CD4-positive, alpha-beta memory T cell (primary cell): ENCODE results near the gene TEDC1. TPM values are rescaled to one million over a fixed set of nuclear protein-coding genes. Genes with fewer than 3 reads are reported as not detected.

ENCODE experiments used
- CTCF ChIA-PET: fragments of 350-600 bp; sonication (Branson Sonifier 250); formaldehyde crosslinking; loops from one replicate; lab custom pipeline; 2021; ENCODE audit warnings: inconsistent platforms; ENCODE audit not compliant: partially characterized antibody; lab: Charles Lee
- POLR2A ChIA-PET: fragments of 350-600 bp; sonication (Branson Sonifier 250); formaldehyde crosslinking; loops from one replicate; lab custom pipeline; 2021; ENCODE audit not compliant: partially characterized antibody; lab: Charles Lee
- DNase-seq, 5 donors: peaks; one replicate each; pipeline versions ENCODE4 v3.0.0 to v3.0.0-alpha.2; 2020 to 2022; ENCODE audit warnings: mixed read lengths in 1 of 5
- H3K27ac ChIP-seq: one replicate; pipeline ENCODE4 v1.7.0; 2013; ENCODE audit warnings: low read depth, low read length
- H3K27me3 ChIP-seq: 2 replicates; pipeline ENCODE4 v1.7.0; 2013; ENCODE audit warnings: mild to moderate bottlenecking, low read length, moderate library complexity; ENCODE audit not compliant: insufficient read depth
- H3K36me3 ChIP-seq: 2 replicates; pipeline ENCODE4 v1.7.0; 2013; ENCODE audit warnings: mild to moderate bottlenecking, low read length, moderate library complexity; ENCODE audit not compliant: insufficient read depth
- H3K4me1 ChIP-seq: 2 replicates; pipeline ENCODE4 v1.7.0; 2013; ENCODE audit warnings: mild to moderate bottlenecking, low read length, moderate library complexity; ENCODE audit not compliant: insufficient read depth
- H3K4me3 ChIP-seq, 2 donors: one replicate each; pipeline ENCODE4 v1.7.0; 2013; ENCODE audit warnings: low read length in 2 of 2, mild to moderate bottlenecking in 1 of 2
- H3K9me3 ChIP-seq, 2 donors: one replicate each; pipeline ENCODE4 v1.7.0; 2013; ENCODE audit warnings: low read length in 2 of 2, control low read depth in 1 of 2; ENCODE audit not compliant: control insufficient read depth in 1 of 2
- H3K27ac Mint-ChIP-seq, 7 donors: one replicate each; pipeline ENCODE4 v1.8.0; 2020 to 2021; ENCODE audit warnings: mixed read lengths in 7 of 7, mild to moderate bottlenecking in 6 of 7, inconsistent platforms in 3 of 7, moderate library complexity in 3 of 7
- H3K27me3 Mint-ChIP-seq, 2 donors: one replicate each; pipeline ENCODE4 v1.8.0; 2020 to 2021; ENCODE audit warnings: mixed read lengths in 2 of 2
- H3K36me3 Mint-ChIP-seq, 2 donors: one replicate each; pipeline ENCODE4 v1.8.0; 2020 to 2021; ENCODE audit warnings: mixed read lengths in 2 of 2, inconsistent platforms in 1 of 2, mild to moderate bottlenecking in 1 of 2
- H3K4me1 Mint-ChIP-seq, 4 donors: one replicate each; pipeline ENCODE4 v1.8.0; 2020 to 2021; ENCODE audit warnings: mixed read lengths in 4 of 4, mild to moderate bottlenecking in 1 of 4
- H3K4me3 Mint-ChIP-seq, 8 donors: one replicate each; pipeline ENCODE4 v1.8.0; 2020 to 2021; ENCODE audit warnings: mixed read lengths in 8 of 8, mild to moderate bottlenecking in 7 of 8, moderate library complexity in 6 of 8, inconsistent platforms in 3 of 8
- H3K9me3 Mint-ChIP-seq, 8 donors: one replicate each; pipeline ENCODE4 v1.8.0; 2020 to 2021; ENCODE audit warnings: mixed read lengths in 8 of 8, mild to moderate bottlenecking in 5 of 8, inconsistent platforms in 3 of 8, moderate library complexity in 1 of 8
- intact Hi-C: fragments of 100-400 bp; cut with micrococcal nuclease; formaldehyde crosslinking; loops from one replicate; pipeline ENCODE4 v1.15.1; 2023
- polyA plus RNA-seq, 2 donors: library from polyadenylated mRNA; unstranded; fragments of 300-500 nt; fragmentation: Illumina TruSeq; gene quantifications; one replicate each; pipeline ENCODE4 v1.2.3, GENCODE V29; 2021
- total RNA-seq, 2 experiments: library from RNA; stranded (reverse); gene quantifications; one replicate each; pipeline ENCODE4 v1.2.3, GENCODE V29; 2021

The TEDC1 gene
- total and polyA plus RNA-seq, 4 experiments from 2014 or later: 10.2 to 30.2 (median 17.9) TPM

- Histone ChIP-seq H3K4me3 (peak overlapping the region in 1 of 2 donors; percentile 23), H3K9me3 (no peaks in the 10 kb centered on the region), H3K27me3 (no peaks in the 10 kb centered on the region), H3K4me1 (peaks cover 74% of the 10 kb centered on the region), H3K27ac (peak overlapping the region; percentile 97), H3K36me3 (no peaks in the 10 kb centered on the region)
- Mint-ChIP-seq H3K36me3 (peaks cover 0 to 11% of the 10 kb centered on the region in 2 donors), H3K4me3 (peak overlapping the region in 7 of 8 donors; percentile 76 to 91 (median 86)), H3K27ac (peak overlapping the region; percentile 96 to 100 (median 100)), H3K27me3 (no peaks in the 10 kb centered on the region), H3K4me1 (peaks cover 28 to 72% (median 48%) of the 10 kb centered on the region in 4 donors), H3K9me3 (peaks cover 0 to 7% (median 0%) of the 10 kb centered on the region in 8 donors)
- CTCF ChIA-PET: interaction anchor here (1.0 to 3.0 kb wide), 5 partner anchors 7 to 112 kb away, joined by 3 to 122 read pairs (median 4); no protein-coding TSS in a partner anchor
- POLR2A ChIA-PET: interaction anchor here (1.0 to 8.3 kb wide), 10 partner anchors 8 to 415 kb away, joined by 4 to 346 read pairs (median 6); partner anchors contain the start of genes BRF1, TEDC1 and TEX22
- intact Hi-C loops: no loop called here
- DNase-seq: no peak
These were observed 8.4 kb upstream of the TEDC1 start for GRCh38 chr14:105482486-105483110.

GRCh38 chr14:105483300-105484068 lies 7.6 kb upstream of the TEDC1 start:
- peak in 1 of 5 donors; percentile 42 for DNase-seq
- H3K27ac ChIP-seq: peak overlapping the region; percentile 97
- no peaks in the 10 kb centered on the region for H3K9me3 ChIP-seq
- CTCF ChIA-PET: interaction anchor here (1.8 kb wide), 1 partner anchor 35 kb away, joined by 4 read pairs; no protein-coding TSS in a partner anchor
- Mint-ChIP-seq H3K9me3 (peaks cover 0 to 7% (median 0%) of the 10 kb centered on the region in 8 donors), H3K27me3 (no peaks in the 10 kb centered on the region), H3K36me3 (peaks cover 0 to 14% of the 10 kb centered on the region in 2 donors), H3K4me1 (peaks cover 28 to 79% (median 49%) of the 10 kb centered on the region in 4 donors), H3K4me3 (peak overlapping the region in 2 of 8 donors; percentile 35 to 36), H3K27ac (peak overlapping the region; percentile 96 to 100 (median 100))
- POLR2A ChIA-PET: interaction anchor here (1.3 to 3.0 kb wide), 3 partner anchors 10 to 112 kb away, joined by 5 to 21 read pairs (median 6); no protein-coding TSS in a partner anchor
- peaks cover 76% of the 10 kb centered on the region for H3K4me1 ChIP-seq
- H3K4me3 ChIP-seq: no peak overlapping the region
- intact Hi-C loops: no loop called here
- H3K27me3 ChIP-seq: no peaks in the 10 kb centered on the region
- no peaks in the 10 kb centered on the region for H3K36me3 ChIP-seq

GRCh38 chr14:105484069-105484996 lies 6.7 kb upstream of the TEDC1 start:
- no peaks in the 10 kb centered on the region for H3K27me3 Mint-ChIP-seq
- peak overlapping the region; percentile 96 to 100 (median 99) for H3K27ac Mint-ChIP-seq
- H3K27ac ChIP-seq: peak overlapping the region; percentile 97
- DNase-seq: peak; percentile 71 to 88 (median 79)
- no peaks in the 10 kb centered on the region for H3K36me3 ChIP-seq
- no peaks in the 10 kb centered on the region for H3K27me3 ChIP-seq
- ChIA-PET CTCF (no interaction called here), POLR2A (interaction anchor here (0.9 kb wide), 1 partner anchor 464 kb away, joined by 3 read pairs; the partner anchor contains the start of gene CDCA4)
- peaks cover 0 to 14% of the 10 kb centered on the region in 2 donors for H3K36me3 Mint-ChIP-seq
- H3K9me3 ChIP-seq: no peaks in the 10 kb centered on the region
- peaks cover 0 to 7% (median 0%) of the 10 kb centered on the region in 8 donors for H3K9me3 Mint-ChIP-seq
- peak overlapping the region; percentile 52 to 85 (median 74) for H3K4me3 Mint-ChIP-seq
- intact Hi-C loops: no loop called here
- no peak overlapping the region for H3K4me3 ChIP-seq
- peaks cover 28 to 85% (median 55%) of the 10 kb centered on the region in 4 donors for H3K4me1 Mint-ChIP-seq
- peaks cover 84% of the 10 kb centered on the region for H3K4me1 ChIP-seq

GRCh38 chr14:105484997-105485393 lies 6.1 kb upstream of the TEDC1 start:
- Histone ChIP-seq H3K9me3 (no peaks in the 10 kb centered on the region), H3K36me3 (no peaks in the 10 kb centered on the region), H3K27me3 (no peaks in the 10 kb centered on the region), H3K27ac (peak overlapping the region; percentile 97), H3K4me3 (no peak overlapping the region), H3K4me1 (peaks cover 80% of the 10 kb centered on the region)
- peaks cover 26 to 85% (median 53%) of the 10 kb centered on the region in 4 donors for H3K4me1 Mint-ChIP-seq
- no peaks in the 10 kb centered on the region for H3K27me3 Mint-ChIP-seq
- POLR2A ChIA-PET: interaction anchor here (0.9 to 2.3 kb wide), 3 partner anchors 8 to 464 kb away, joined by 3 to 8 read pairs (median 6); partner anchors contain the start of gene CDCA4
- H3K4me3 Mint-ChIP-seq: peak overlapping the region in 5 of 8 donors; percentile 64 to 85 (median 78)
- H3K36me3 Mint-ChIP-seq: peaks cover 4 to 17% of the 10 kb centered on the region in 2 donors
- peak overlapping the region; percentile 96 to 100 (median 99) for H3K27ac Mint-ChIP-seq
- intact Hi-C loops: no loop called here
- peaks cover 0 to 3% (median 0%) of the 10 kb centered on the region in 8 donors for H3K9me3 Mint-ChIP-seq
- CTCF ChIA-PET: no interaction called here
- DNase-seq: peak in 1 of 5 donors; percentile 54

- H3K4me3 Mint-ChIP-seq: peak overlapping the region; percentile 50 to 94 (median 78)
- H3K27me3 Mint-ChIP-seq: no peaks in the 10 kb centered on the region
- H3K9me3 ChIP-seq: no peaks in the 10 kb centered on the region
- H3K27ac ChIP-seq: peak overlapping the region; percentile 97
- no peaks in the 10 kb centered on the region for H3K27me3 ChIP-seq
- no peaks in the 10 kb centered on the region for H3K36me3 ChIP-seq
- H3K4me1 Mint-ChIP-seq: peaks cover 25 to 80% (median 47%) of the 10 kb centered on the region in 4 donors
- peaks cover 0 to under 1% (median 0%) of the 10 kb centered on the region in 8 donors for H3K9me3 Mint-ChIP-seq
- H3K36me3 Mint-ChIP-seq: peaks cover 4 to 17% of the 10 kb centered on the region in 2 donors
- peak overlapping the region; percentile 96 to 100 (median 99) for H3K27ac Mint-ChIP-seq
- ChIA-PET CTCF (interaction anchor here (1.1 to 1.4 kb wide), 2 partner anchors 8 to 38 kb away, joined by 4 read pairs; no protein-coding TSS in a partner anchor), POLR2A (interaction anchor here (0.9 to 2.3 kb wide), 8 partner anchors 9 to 465 kb away, joined by 3 to 8 read pairs (median 4); partner anchors contain the start of genes BRF1, CDCA4 and PACS2)
- peaks cover 72% of the 10 kb centered on the region for H3K4me1 ChIP-seq
- peak overlapping the region in 1 of 2 donors; percentile 79 for H3K4me3 ChIP-seq
- intact Hi-C loops: no loop called here
- peak; percentile 58 to 84 (median 73) for DNase-seq
These were observed 5.3 kb upstream of the TEDC1 start for GRCh38 chr14:105485739-105486162.
